ENCODE results near the gene PTTG1. TPM values are rescaled to one million over a fixed set of nuclear protein-coding genes. Genes with fewer than 3 reads are reported as not detected.

The PTTG1 gene
- polyA plus RNA-seq, 1 donor (not counting 4 experiments of a cell fraction or from before 2014, with no cell fraction given), result 112 TPM

DNA sequence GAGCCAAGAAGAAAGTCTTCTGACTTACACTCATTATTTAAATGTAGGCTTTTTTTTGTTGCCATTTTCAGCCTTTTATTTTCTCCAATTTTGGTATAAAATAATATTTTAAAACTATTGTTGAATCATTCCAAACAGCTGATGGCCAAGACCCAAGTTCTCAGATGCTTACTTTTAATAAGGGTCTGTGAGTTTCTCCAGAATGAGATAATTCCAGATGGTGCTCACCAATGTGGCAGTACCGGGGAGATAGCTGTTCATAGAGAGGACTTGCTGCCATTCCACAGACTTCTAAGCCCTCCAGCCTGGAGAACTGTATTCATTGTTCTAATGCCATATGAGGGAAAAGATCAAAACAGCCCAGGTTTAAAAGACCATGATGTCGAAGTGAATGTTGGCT lies 46.0 kb upstream of the PTTG1 start:
- Histone ChIP-seq H3K27ac (ENCODE audit: control insufficient read depth, insufficient read depth, low read length) (no peak overlapping the region), H3K4me1 (ENCODE audit: control insufficient read depth, extremely low read depth, insufficient read depth, low read length) (peaks cover 2% of the 10 kb centered on the region), H3K9ac (ENCODE audit: control insufficient read depth, extremely low read depth, insufficient read depth, low read length) (no peak overlapping the region), H3K4me2 (ENCODE audit: control insufficient read depth, extremely low read depth, insufficient read depth, low read depth, low read length) (no peak overlapping the region), H3K27me3 (ENCODE audit: control insufficient read depth, extremely low read depth, insufficient read depth, low read length) (peaks cover 11% of the 10 kb centered on the region), H3K9me3 (ENCODE audit: control insufficient read depth, low read depth, low read length) (no peaks in the 10 kb centered on the region), H2AFZ (ENCODE audit: control insufficient read depth, low read length) (no peak overlapping the region), H3K36me3 (ENCODE audit: control insufficient read depth in 2 of 2, extremely low read depth in 1 of 2, insufficient read depth in 2 of 2, low read length in 2 of 2) (no peaks in the 10 kb centered on the region), H3K9me1 (ENCODE audit: control insufficient read depth, extremely low read depth, insufficient read depth, low read length) (no peaks in the 10 kb centered on the region), H3K79me2 (ENCODE audit: control insufficient read depth, insufficient read depth, low read length) (no peaks in the 10 kb centered on the region), H3K4me3 (ENCODE audit: control insufficient read depth in 2 of 3, extremely low read depth in 1 of 3, insufficient read depth in 2 of 3, low read depth in 1 of 3, low read length in 3 of 3) (no peak overlapping the region), H4K20me1 (ENCODE audit: control insufficient read depth, extremely low read depth, insufficient read depth, low read length) (no peaks in the 10 kb centered on the region)
- FAIRE-seq (no peak), DNase-seq (ENCODE audit: low read depth, low spot score) (no peak)
- dilution Hi-C loops (cut with MboI; ENCODE audit: extremely low pct_ligation_motif_present, low sequenced_read_pairs), result no loop called here
- no peak for TF ChIP-seq EZH2 (IDR thresholded peaks at IDR 0.05; ENCODE audit: low read length)
- TF ChIP-seq, protein P1, sequence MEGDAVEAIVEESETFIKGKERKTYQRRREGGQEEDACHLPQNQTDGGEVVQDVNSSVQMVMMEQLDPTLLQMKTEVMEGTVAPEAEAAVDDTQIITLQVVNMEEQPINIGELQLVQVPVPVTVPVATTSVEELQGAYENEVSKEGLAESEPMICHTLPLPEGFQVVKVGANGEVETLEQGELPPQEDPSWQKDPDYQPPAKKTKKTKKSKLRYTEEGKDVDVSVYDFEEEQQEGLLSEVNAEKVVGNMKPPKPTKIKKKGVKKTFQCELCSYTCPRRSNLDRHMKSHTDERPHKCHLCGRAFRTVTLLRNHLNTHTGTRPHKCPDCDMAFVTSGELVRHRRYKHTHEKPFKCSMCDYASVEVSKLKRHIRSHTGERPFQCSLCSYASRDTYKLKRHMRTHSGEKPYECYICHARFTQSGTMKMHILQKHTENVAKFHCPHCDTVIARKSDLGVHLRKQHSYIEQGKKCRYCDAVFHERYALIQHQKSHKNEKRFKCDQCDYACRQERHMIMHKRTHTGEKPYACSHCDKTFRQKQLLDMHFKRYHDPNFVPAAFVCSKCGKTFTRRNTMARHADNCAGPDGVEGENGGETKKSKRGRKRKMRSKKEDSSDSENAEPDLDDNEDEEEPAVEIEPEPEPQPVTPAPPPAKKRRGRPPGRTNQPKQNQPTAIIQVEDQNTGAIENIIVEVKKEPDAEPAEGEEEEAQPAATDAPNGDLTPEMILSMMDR (optimal IDR thresholded peaks at IDR 0.05 in 1 of 3, IDR thresholded peaks at IDR 0.05 in 1 of 3, conservative IDR thresholded peaks at IDR 0.05 in 1 of 3; ENCODE audit: extremely low read depth in 1 of 3, insufficient read depth in 2 of 3, low read length in 3 of 3), result no peak

DNA sequence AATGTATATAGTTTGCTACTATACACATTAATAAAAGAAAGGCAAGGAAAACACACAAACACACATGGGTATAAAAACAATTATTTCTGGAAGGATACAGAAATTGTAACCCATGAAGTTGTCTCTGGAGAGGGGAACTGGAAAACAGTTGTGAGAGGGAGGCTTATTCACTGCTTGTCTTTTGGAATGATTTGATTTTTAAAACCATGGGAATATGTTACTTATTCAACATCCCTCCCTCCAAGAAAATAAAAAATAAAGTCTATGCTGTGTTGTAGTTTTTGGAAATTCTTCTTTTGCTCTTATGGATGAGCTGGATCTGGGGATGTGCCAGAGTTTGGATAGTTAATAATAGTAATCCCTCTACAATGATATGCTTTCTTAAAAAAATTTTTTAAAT lies 45.2 kb upstream of the PTTG1 start:
- FAIRE-seq (no peak), DNase-seq (ENCODE audit: low read depth, low spot score) (no peak)
- TF ChIP-seq EZH2 (IDR thresholded peaks at IDR 0.05; ENCODE audit: low read length), result no peak
- TF ChIP-seq, protein P1 (optimal IDR thresholded peaks at IDR 0.05 in 1 of 3, IDR thresholded peaks at IDR 0.05 in 1 of 3, conservative IDR thresholded peaks at IDR 0.05 in 1 of 3; ENCODE audit: extremely low read depth in 1 of 3, insufficient read depth in 2 of 3, low read length in 3 of 3), result no peak
- dilution Hi-C loops (cut with MboI; ENCODE audit: extremely low pct_ligation_motif_present, low sequenced_read_pairs), result no loop called here
- Histone ChIP-seq H3K9ac (ENCODE audit: control insufficient read depth, extremely low read depth, insufficient read depth, low read length) (no peak overlapping the region), H3K4me2 (ENCODE audit: control insufficient read depth, extremely low read depth, insufficient read depth, low read depth, low read length) (no peak overlapping the region), H3K36me3 (ENCODE audit: control insufficient read depth in 2 of 2, extremely low read depth in 1 of 2, insufficient read depth in 2 of 2, low read length in 2 of 2) (no peaks in the 10 kb centered on the region), H2AFZ (ENCODE audit: control insufficient read depth, low read length) (no peak overlapping the region), H3K79me2 (ENCODE audit: control insufficient read depth, insufficient read depth, low read length) (no peaks in the 10 kb centered on the region), H3K9me1 (ENCODE audit: control insufficient read depth, extremely low read depth, insufficient read depth, low read length) (no peaks in the 10 kb centered on the region), H3K4me1 (ENCODE audit: control insufficient read depth, extremely low read depth, insufficient read depth, low read length) (no peaks in the 10 kb centered on the region), H4K20me1 (ENCODE audit: control insufficient read depth, extremely low read depth, insufficient read depth, low read length) (no peaks in the 10 kb centered on the region), H3K27me3 (ENCODE audit: control insufficient read depth, extremely low read depth, insufficient read depth, low read length) (peaks cover 11% of the 10 kb centered on the region), H3K9me3 (ENCODE audit: control insufficient read depth, low read depth, low read length) (no peaks in the 10 kb centered on the region), H3K27ac (ENCODE audit: control insufficient read depth, insufficient read depth, low read length) (no peak overlapping the region), H3K4me3 (ENCODE audit: control insufficient read depth in 2 of 3, extremely low read depth in 1 of 3, insufficient read depth in 2 of 3, low read depth in 1 of 3, low read length in 3 of 3) (no peak overlapping the region)
